Measurements from ENCODE around the gene PCBP3.

DNA sequence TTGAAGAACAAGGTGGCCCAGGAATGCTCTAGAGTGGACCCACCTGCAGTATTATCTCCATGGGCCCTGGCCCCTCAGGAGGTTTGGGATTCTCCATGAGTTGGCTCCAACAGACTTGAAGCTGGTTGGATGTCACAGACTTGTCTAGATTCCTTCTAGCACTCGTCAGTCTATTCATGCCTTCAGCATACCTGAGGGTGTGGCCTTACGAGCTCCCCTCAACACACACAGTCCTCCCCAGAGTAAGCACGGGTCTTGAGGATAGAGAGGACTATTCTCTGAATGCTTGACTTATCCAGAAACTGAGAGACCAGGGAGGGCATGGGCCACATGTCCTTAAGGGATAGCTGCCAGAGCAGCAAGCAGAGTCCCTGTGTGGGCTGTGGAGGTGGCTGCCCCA is 292.1 kb downstream of the PCBP3 start:
- TF ChIP-seq, protein P1, sequence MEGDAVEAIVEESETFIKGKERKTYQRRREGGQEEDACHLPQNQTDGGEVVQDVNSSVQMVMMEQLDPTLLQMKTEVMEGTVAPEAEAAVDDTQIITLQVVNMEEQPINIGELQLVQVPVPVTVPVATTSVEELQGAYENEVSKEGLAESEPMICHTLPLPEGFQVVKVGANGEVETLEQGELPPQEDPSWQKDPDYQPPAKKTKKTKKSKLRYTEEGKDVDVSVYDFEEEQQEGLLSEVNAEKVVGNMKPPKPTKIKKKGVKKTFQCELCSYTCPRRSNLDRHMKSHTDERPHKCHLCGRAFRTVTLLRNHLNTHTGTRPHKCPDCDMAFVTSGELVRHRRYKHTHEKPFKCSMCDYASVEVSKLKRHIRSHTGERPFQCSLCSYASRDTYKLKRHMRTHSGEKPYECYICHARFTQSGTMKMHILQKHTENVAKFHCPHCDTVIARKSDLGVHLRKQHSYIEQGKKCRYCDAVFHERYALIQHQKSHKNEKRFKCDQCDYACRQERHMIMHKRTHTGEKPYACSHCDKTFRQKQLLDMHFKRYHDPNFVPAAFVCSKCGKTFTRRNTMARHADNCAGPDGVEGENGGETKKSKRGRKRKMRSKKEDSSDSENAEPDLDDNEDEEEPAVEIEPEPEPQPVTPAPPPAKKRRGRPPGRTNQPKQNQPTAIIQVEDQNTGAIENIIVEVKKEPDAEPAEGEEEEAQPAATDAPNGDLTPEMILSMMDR (IDR thresholded peaks at IDR 0.05), result no peak
- no peak for TF ChIP-seq POLR2A (IDR thresholded peaks at IDR 0.05)
